T-helper 2 cell treated with Interferon-gamma antibody and Interleukin-4, amounts not matched to agents 5 μg/mL and 100 μg/mL, for 36 hours (primary cell): Measurements from ENCODE around the gene PDZD2.
"Not testable (repeated sequence)": the region's sequence is repeated elsewhere in the genome, so short reads cannot be mapped to it uniquely, and the experiment has no call there.

Experiments
- DNase-seq: peaks from one replicate; pipeline ENCODE4 v3.0.0; 2021; ENCODE audit warnings: low spot score
- H3K27ac Mint-ChIP-seq: one replicate; pipeline ENCODE4 v1.8.0; 2021; ENCODE audit warnings: mild to moderate bottlenecking, mixed read lengths
- H3K27me3 Mint-ChIP-seq: one replicate; pipeline ENCODE4 v1.8.0; 2021; ENCODE audit warnings: low read depth, mixed read lengths
- H3K36me3 Mint-ChIP-seq: one replicate; pipeline ENCODE4 v1.8.0; 2021; ENCODE audit warnings: low read depth, mixed read lengths
- H3K4me1 Mint-ChIP-seq: one replicate; pipeline ENCODE4 v1.8.0; 2021; ENCODE audit warnings: low read depth, mixed read lengths
- H3K4me3 Mint-ChIP-seq: one replicate; pipeline ENCODE4 v1.8.0; 2022; ENCODE audit warnings: mild to moderate bottlenecking, moderate library complexity, mixed read lengths
- H3K9me3 Mint-ChIP-seq: one replicate; pipeline ENCODE4 v1.8.0; 2021; ENCODE audit warnings: mixed read lengths

The PDZD2 gene

GRCh38 chr5:32027717-32028458, 389.0 kb downstream of the PDZD2 start:
- H3K36me3 Mint-ChIP-seq = no peaks in the 10 kb centered on the region
- no peak overlapping the region for H3K27ac Mint-ChIP-seq
- peaks cover 6% of the 10 kb centered on the region for H3K4me1 Mint-ChIP-seq
- peaks cover 12% of the 10 kb centered on the region for H3K27me3 Mint-ChIP-seq
- H3K9me3 Mint-ChIP-seq = no peaks in the 10 kb centered on the region
- no peak for DNase-seq
- no peak overlapping the region for H3K4me3 Mint-ChIP-seq

- no peak overlapping the region for H3K4me3 Mint-ChIP-seq
- H3K9me3 Mint-ChIP-seq = no peaks in the 10 kb centered on the region
- peaks cover 16% of the 10 kb centered on the region for H3K4me1 Mint-ChIP-seq
- no peak for DNase-seq
- H3K36me3 Mint-ChIP-seq = no peaks in the 10 kb centered on the region
- no peak overlapping the region for H3K27ac Mint-ChIP-seq
- H3K27me3 Mint-ChIP-seq = peaks cover 12% of the 10 kb centered on the region
These were observed 390.3 kb downstream of the PDZD2 start for GRCh38 chr5:32029261-32029660.

- peaks cover 16% of the 10 kb centered on the region for H3K4me1 Mint-ChIP-seq
- no peak for DNase-seq
- H3K36me3 Mint-ChIP-seq = no peaks in the 10 kb centered on the region
- H3K27me3 Mint-ChIP-seq = peaks cover 12% of the 10 kb centered on the region
- no peaks in the 10 kb centered on the region for H3K9me3 Mint-ChIP-seq
- no peak overlapping the region for H3K27ac Mint-ChIP-seq
- no peak overlapping the region for H3K4me3 Mint-ChIP-seq
These were observed 390.9 kb downstream of the PDZD2 start for GRCh38 chr5:32029781-32030180.

- Mint-ChIP-seq H3K27me3 (peaks cover 12% of the 10 kb centered on the region), H3K9me3 (no peaks in the 10 kb centered on the region), H3K27ac (no peak overlapping the region), H3K36me3 (no peaks in the 10 kb centered on the region), H3K4me3 (no peak overlapping the region), H3K4me1 (peaks cover 16% of the 10 kb centered on the region)
- no peak for DNase-seq
These were observed 391.3 kb downstream of the PDZD2 start for GRCh38 chr5:32030222-32030621.

- no peaks in the 10 kb centered on the region for H3K9me3 Mint-ChIP-seq
- H3K4me3 Mint-ChIP-seq = no peak overlapping the region
- H3K36me3 Mint-ChIP-seq = no peaks in the 10 kb centered on the region
- no peak overlapping the region for H3K27ac Mint-ChIP-seq
- DNase-seq = no peak
- H3K27me3 Mint-ChIP-seq = peaks cover 12% of the 10 kb centered on the region
- H3K4me1 Mint-ChIP-seq = peaks cover 16% of the 10 kb centered on the region
These were observed 391.8 kb downstream of the PDZD2 start for GRCh38 chr5:32030686-32031085.

- Mint-ChIP-seq H3K36me3 (no peaks in the 10 kb centered on the region), H3K27me3 (peaks cover 12% of the 10 kb centered on the region), H3K9me3 (no peaks in the 10 kb centered on the region), H3K27ac (no peak overlapping the region), H3K4me1 (peaks cover 16% of the 10 kb centered on the region), H3K4me3 (no peak overlapping the region)
- no peak for DNase-seq
These were observed 392.2 kb downstream of the PDZD2 start for GRCh38 chr5:32031089-32031488.

- no peaks in the 10 kb centered on the region for H3K9me3 Mint-ChIP-seq
- DNase-seq = no peak
- no peaks in the 10 kb centered on the region for H3K27me3 Mint-ChIP-seq
- H3K27ac Mint-ChIP-seq = no peak overlapping the region
- H3K4me3 Mint-ChIP-seq = no peak overlapping the region
- H3K36me3 Mint-ChIP-seq = peaks cover 1% of the 10 kb centered on the region
- peaks cover 5% of the 10 kb centered on the region for H3K4me1 Mint-ChIP-seq
These were observed 399.6 kb downstream of the PDZD2 start for GRCh38 chr5:32038523-32038922.

- not testable (repeated sequence) for H3K9me3 Mint-ChIP-seq, H3K27me3 Mint-ChIP-seq, H3K27ac Mint-ChIP-seq, H3K4me3 Mint-ChIP-seq, DNase-seq, H3K36me3 Mint-ChIP-seq, H3K4me1 Mint-ChIP-seq
These were observed 400.2 kb downstream of the PDZD2 start for GRCh38 chr5:32039133-32039532.

GRCh38 chr5:32039601-32040000, 400.7 kb downstream of the PDZD2 start:
- H3K27me3 Mint-ChIP-seq, DNase-seq, H3K4me3 Mint-ChIP-seq, H3K4me1 Mint-ChIP-seq, H3K27ac Mint-ChIP-seq, H3K9me3 Mint-ChIP-seq, H3K36me3 Mint-ChIP-seq: not testable (repeated sequence)

GRCh38 chr5:32040181-32040695, 401.3 kb downstream of the PDZD2 start:
- not testable (repeated sequence) for H3K27ac Mint-ChIP-seq, H3K36me3 Mint-ChIP-seq, H3K27me3 Mint-ChIP-seq, H3K4me3 Mint-ChIP-seq, DNase-seq, H3K9me3 Mint-ChIP-seq, H3K4me1 Mint-ChIP-seq

GRCh38 chr5:32042551-32042961, 403.6 kb downstream of the PDZD2 start:
- Mint-ChIP-seq H3K4me3 (no peak overlapping the region), H3K27me3 (no peaks in the 10 kb centered on the region), H3K27ac (no peak overlapping the region), H3K36me3 (peaks cover 1% of the 10 kb centered on the region), H3K9me3 (no peaks in the 10 kb centered on the region), H3K4me1 (no peaks in the 10 kb centered on the region)
- no peak for DNase-seq

GRCh38 chr5:32043105-32043504, 404.2 kb downstream of the PDZD2 start:
- Mint-ChIP-seq H3K4me1 (no peaks in the 10 kb centered on the region), H3K27ac (no peak overlapping the region), H3K36me3 (peaks cover 1% of the 10 kb centered on the region), H3K27me3 (peaks cover 3% of the 10 kb centered on the region), H3K9me3 (no peaks in the 10 kb centered on the region), H3K4me3 (no peak overlapping the region)
- DNase-seq = no peak

GRCh38 chr5:32044434-32044833, 405.5 kb downstream of the PDZD2 start:
- H3K4me1 Mint-ChIP-seq = no peaks in the 10 kb centered on the region
- H3K36me3 Mint-ChIP-seq = peaks cover 1% of the 10 kb centered on the region
- peaks cover 4% of the 10 kb centered on the region for H3K27me3 Mint-ChIP-seq

GRCh38 chr5:32044939-32045338, 406.0 kb downstream of the PDZD2 start:
- H3K27me3 Mint-ChIP-seq = peaks cover 4% of the 10 kb centered on the region
- no peaks in the 10 kb centered on the region for H3K9me3 Mint-ChIP-seq
- DNase-seq = no peak
- H3K27ac Mint-ChIP-seq = no peak overlapping the region
- no peaks in the 10 kb centered on the region for H3K4me1 Mint-ChIP-seq
- peaks cover 1% of the 10 kb centered on the region for H3K36me3 Mint-ChIP-seq
- no peak overlapping the region for H3K4me3 Mint-ChIP-seq

More at GRCh38 chr5:32044434-32044833, 405.5 kb downstream of the PDZD2 start:
- no peak overlapping the region for H3K27ac Mint-ChIP-seq
- no peak overlapping the region for H3K4me3 Mint-ChIP-seq
- H3K9me3 Mint-ChIP-seq = no peaks in the 10 kb centered on the region
- DNase-seq = no peak

GRCh38 chr5:32047056-32047455, 408.1 kb downstream of the PDZD2 start:
- no peaks in the 10 kb centered on the region for H3K36me3 Mint-ChIP-seq
- no peak overlapping the region for H3K4me3 Mint-ChIP-seq
- peaks cover 4% of the 10 kb centered on the region for H3K27me3 Mint-ChIP-seq
- H3K9me3 Mint-ChIP-seq = no peaks in the 10 kb centered on the region
- no peaks in the 10 kb centered on the region for H3K4me1 Mint-ChIP-seq
- DNase-seq = no peak
- H3K27ac Mint-ChIP-seq = no peak overlapping the region
